Thyroid gland (tissue), 4 donors: ENCODE data around the gene SH2D2A. TPM values are rescaled to one million over a fixed set of nuclear protein-coding genes. Genes with fewer than 3 reads are reported as not detected.

Experiments used
- DNase-seq, 2 donors: peaks; one replicate each; pipeline ENCODE4 v3.0.0-alpha.2; 2019
- H3K27ac ChIP-seq, 3 donors: fragments of 200-600 bp; sonication (generic); 1 replicate in 2 of 3; 2 replicates in 1 of 3; pipeline ENCODE4 v1.5.1; 2016 to 2019; ENCODE audit warnings: mild to moderate bottlenecking in 1 of 3, moderate library complexity in 1 of 3
- H3K27me3 ChIP-seq: fragments of 200-600 bp; sonication (generic); one replicate; pipeline ENCODE4 v1.5.1; 2019
- H3K36me3 ChIP-seq, 2 donors: fragments of 200-600 bp; sonication (generic); one replicate each; pipeline ENCODE4 v1.5.1; 2016 to 2019
- H3K4me1 ChIP-seq, 2 donors: fragments of 200-600 bp; sonication (generic); one replicate each; pipeline ENCODE4 v1.5.1; 2017 to 2019
- H3K4me3 ChIP-seq, 3 donors: fragments of 200-600 bp; sonication (generic); replicated peaks in 1 of 3; 1 replicate in 2 of 3; 2 replicates in 1 of 3; pipeline ENCODE4 v1.5.1; 2016; ENCODE audit warnings: mild to moderate bottlenecking in 1 of 3
- H3K9me3 ChIP-seq: fragments of 200-600 bp; sonication (generic); one replicate; pipeline ENCODE4 v1.5.1; 2017
- CTCF ChIP-seq, 6 experiments: fragments of 200-600 bp in 3 of 6; fragments of 450-650 bp in 3 of 6; sonication (generic) in 3 of 6; IDR thresholded peaks; one replicate each; pipeline ENCODE4 v1.5.1; 2016 to 2019; ENCODE audit warnings: antibody characterized with exemption in 6 of 6, mild to moderate bottlenecking in 2 of 6, inconsistent platforms in 1 of 6, moderate library complexity in 1 of 6
- POLR2A ChIP-seq, 2 donors: fragments of 450-650 bp; IDR thresholded peaks; one replicate each; pipeline ENCODE4 v1.6.1; 2017; ENCODE audit warnings: antibody characterized with exemption in 2 of 2, mild to moderate bottlenecking in 2 of 2, moderate library complexity in 1 of 2
- WGBS, 2 donors: methylation state at CpG; one replicate each; pipeline ENCODE4 v1.1.5; 2017; 5-methylcytosine and 5-hydroxymethylcytosine counted together
- intact Hi-C: fragments of 100-400 bp; cut with DNase I; formaldehyde crosslinking; loops from one replicate; pipeline ENCODE4 v1.15.1; 2023
- total RNA-seq, 4 donors: library from RNA; depleted of rRNA; stranded (reverse); fragments of >200 nt; gene quantifications; one replicate each; pipeline ENCODE4 v1.2.3, GENCODE V29; 2016

The SH2D2A gene
- total RNA-seq, 4 donors from 2014 or later = 1.2 to 3.3 (median 2.0) TPM

DNA sequence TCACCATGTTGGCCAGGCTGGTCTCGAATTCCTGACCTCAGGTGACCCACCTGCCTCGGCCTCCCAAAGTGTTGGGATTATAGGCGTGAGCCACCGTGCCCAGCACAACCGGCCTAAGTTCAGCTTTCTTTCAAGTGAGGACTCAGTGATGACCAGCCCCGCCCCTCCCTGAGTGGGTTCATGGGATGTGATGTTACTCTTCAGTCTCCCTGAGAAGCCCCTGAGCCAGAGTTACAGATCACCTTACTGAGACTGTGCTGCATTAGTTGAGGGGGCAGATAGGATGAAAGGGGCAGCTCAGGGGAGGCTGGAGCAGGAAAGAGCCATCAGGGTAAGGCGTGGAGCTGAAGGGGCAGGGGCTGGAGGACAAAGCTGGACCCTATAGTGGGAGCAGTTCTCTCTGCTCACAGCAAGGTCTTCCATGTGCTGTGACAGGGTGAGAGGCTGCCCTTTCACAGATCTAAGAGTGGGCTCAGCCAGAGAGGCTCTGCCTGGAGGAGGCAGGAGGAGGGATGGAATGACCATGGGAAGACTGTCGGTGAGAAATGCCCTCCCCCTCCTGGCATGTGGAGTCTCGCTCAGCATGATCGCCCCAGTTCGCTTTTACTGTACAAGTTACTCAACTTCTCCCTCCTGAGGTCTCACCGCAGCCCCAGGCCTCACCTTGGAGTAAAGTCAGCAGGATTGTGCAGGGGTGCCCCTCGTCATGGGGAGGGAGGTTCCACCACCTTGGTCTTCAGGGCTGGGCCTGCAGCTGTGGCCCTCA lies 13.4 kb downstream of the SH2D2A start:
- no peaks in the 10 kb centered on the region for H3K9me3 ChIP-seq
- peak; percentile 28 to 37 for DNase-seq
- no peak for TF ChIP-seq POLR2A (IDR thresholded peaks at IDR 0.05)
- no peak for TF ChIP-seq CTCF (IDR thresholded peaks at IDR 0.05)
- no peak overlapping the region for H3K4me3 ChIP-seq
- WGBS, 2 donors = 71 to 75% methylated on average over 12 of the region's 13 CpGs
- H3K36me3 ChIP-seq = peaks cover 16 to 19% of the 10 kb centered on the region in 2 donors
- H3K27ac ChIP-seq = peak overlapping the region in 2 of 3 donors; percentile 52 to 63
- intact Hi-C loops = no loop called here
- H3K4me1 ChIP-seq = peaks cover 18 to 49% of the 10 kb centered on the region in 2 donors
- H3K27me3 ChIP-seq = no peaks in the 10 kb centered on the region

DNA sequence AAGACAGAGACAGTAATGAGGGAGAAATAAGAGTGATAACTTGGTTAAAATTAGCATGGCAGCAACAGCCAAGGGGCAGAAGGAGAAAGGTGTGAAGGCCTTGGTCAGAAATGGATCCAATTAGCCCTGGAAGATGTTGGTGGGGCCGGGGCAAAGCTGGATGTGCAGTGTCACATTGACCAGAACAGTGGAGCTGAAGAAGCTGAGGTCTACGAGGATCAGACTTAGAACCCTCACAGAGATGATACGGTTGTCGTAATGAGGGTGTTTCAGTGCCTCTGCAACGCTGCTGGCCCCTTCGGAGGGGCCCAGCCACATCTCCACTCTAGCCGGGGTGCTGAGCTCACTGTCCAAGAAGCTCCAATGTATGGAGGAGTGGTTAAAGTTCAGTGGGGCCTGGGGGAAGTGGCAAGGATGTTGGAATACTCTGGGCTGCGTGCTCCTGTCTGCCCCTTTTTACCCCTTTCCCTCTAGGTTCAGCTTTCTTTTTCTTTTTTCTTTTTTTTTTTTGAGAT lies 14.2 kb downstream of the SH2D2A start:
- no peak overlapping the region for H3K27ac ChIP-seq
- TF ChIP-seq CTCF (IDR thresholded peaks at IDR 0.05) (no peak), POLR2A (IDR thresholded peaks at IDR 0.05) (no peak)
- H3K4me1 ChIP-seq = peaks cover 18 to 49% of the 10 kb centered on the region in 2 donors
- 87 to 88% methylated on average over 8 of the region's 8 CpGs for WGBS, 2 donors
- H3K27me3 ChIP-seq = no peaks in the 10 kb centered on the region
- no peak overlapping the region for H3K4me3 ChIP-seq
- DNase-seq = no peak
- intact Hi-C loops = no loop called here
- no peaks in the 10 kb centered on the region for H3K9me3 ChIP-seq
- peaks cover 23 to 27% of the 10 kb centered on the region in 2 donors for H3K36me3 ChIP-seq

- no peak for DNase-seq
- 56 to 80% methylated on average over 4 to 7 of the region's 7 CpGs for WGBS, 2 donors
- Histone ChIP-seq H3K36me3 (peaks cover 29 to 36% of the 10 kb centered on the region in 2 donors), H3K4me1 (peaks cover 18 to 49% of the 10 kb centered on the region in 2 donors), H3K27me3 (no peaks in the 10 kb centered on the region), H3K27ac (no peak overlapping the region), H3K9me3 (no peaks in the 10 kb centered on the region), H3K4me3 (no peak overlapping the region)
- intact Hi-C loops = no loop called here
- no peak for TF ChIP-seq CTCF (IDR thresholded peaks at IDR 0.05)
- TF ChIP-seq POLR2A (IDR thresholded peaks at IDR 0.05) = no peak
Measured at GRCh38 chr1:156801409-156802121, 15.1 kb downstream of the SH2D2A start.

GRCh38 chr1:156797212-156797871 lies 19.3 kb downstream of the SH2D2A start:
- peak; percentile 47 for DNase-seq
- Histone ChIP-seq H3K27ac (no peak overlapping the region), H3K27me3 (no peaks in the 10 kb centered on the region), H3K4me1 (peaks cover 2 to 10% of the 10 kb centered on the region in 2 donors), H3K9me3 (no peaks in the 10 kb centered on the region), H3K36me3 (peaks cover 69 to 77% of the 10 kb centered on the region in 2 donors), H3K4me3 (no peak overlapping the region)
- intact Hi-C loops = loop anchor here (5.0 kb wide), 1 partner anchor 65 kb away; the partner anchor contains the start of gene NTRK1
- WGBS, 2 donors = 46 to 47% methylated on average over 4 of the region's 4 CpGs
- TF ChIP-seq CTCF (IDR thresholded peaks at IDR 0.05) (peak in 5 of 6 experiments; percentile 43 to 76 (median 56)), POLR2A (IDR thresholded peaks at IDR 0.05) (no peak)
